Smooth muscle cell (in vitro differentiated cells): ENCODE results near the gene BDH1. TPM values are rescaled to one million over a fixed set of nuclear protein-coding genes. Genes with fewer than 3 reads are reported as not detected.

Experiments used
- DNase-seq: peaks from one replicate; lab custom pipeline; 2025; ENCODE audit not compliant: unreplicated experiment; lab: John Stamatoyannopoulos, UW
- H2AFZ ChIP-seq: fragments of 200-600 bp; sonication (generic); 2 replicates; pipeline ENCODE4 v1.6.0; 2016; ENCODE audit warnings: antibody characterized with exemption, low read depth, mild to moderate bottlenecking
- H3F3A ChIP-seq: fragments of 200-600 bp; sonication (generic); 2 replicates; pipeline ENCODE4 v1.6.0; 2017; ENCODE audit warnings: antibody characterized with exemption, low read depth
- H3K27ac ChIP-seq: fragments of 200-600 bp; sonication (generic); 2 replicates; pipeline ENCODE4 v1.5.1; 2016; ENCODE audit warnings: low read depth, mild to moderate bottlenecking
- H3K27me3 ChIP-seq: fragments of 200-600 bp; sonication (generic); 2 replicates; pipeline ENCODE4 v1.6.1; 2016; ENCODE audit warnings: low read depth, mild to moderate bottlenecking
- H3K36me3 ChIP-seq: fragments of 200-600 bp; sonication (generic); 2 replicates; pipeline ENCODE4 v1.5.1; 2016; ENCODE audit warnings: low read depth
- H3K4me1 ChIP-seq: fragments of 200-600 bp; sonication (generic); 2 replicates; pipeline ENCODE4 v1.5.1; 2016; ENCODE audit warnings: low read depth
- H3K4me2 ChIP-seq: fragments of 200-600 bp; sonication (generic); 2 replicates; pipeline ENCODE4 v1.6.0; 2016; ENCODE audit warnings: mild to moderate bottlenecking
- H3K4me3 ChIP-seq: fragments of 200-600 bp; sonication (generic); 2 replicates; pipeline ENCODE4 v1.5.1; 2016; ENCODE audit warnings: mild to moderate bottlenecking
- H3K79me2 ChIP-seq: fragments of 200-600 bp; sonication (generic); 2 replicates; pipeline ENCODE4 v1.6.0; 2016; ENCODE audit warnings: low read depth, mild to moderate bottlenecking
- H3K9ac ChIP-seq: fragments of 200-600 bp; sonication (generic); 2 replicates; pipeline ENCODE4 v1.6.0; 2016; ENCODE audit warnings: low read depth
- H3K9me3 ChIP-seq: fragments of 200-600 bp; sonication (generic); replicated peaks from 2 replicates; pipeline ENCODE4 v1.5.1; 2016; ENCODE audit warnings: low read depth
- H4K20me1 ChIP-seq: fragments of 200-600 bp; sonication (generic); 2 replicates; pipeline ENCODE4 v1.6.0; 2016; ENCODE audit warnings: low read depth
- CTCF ChIP-seq: fragments of 200-600 bp; sonication (generic); IDR thresholded peaks from 2 replicates; pipeline ENCODE4 v1.5.1; 2017; ENCODE audit warnings: borderline replicate concordance, mild to moderate bottlenecking, antibody characterized with exemption; ENCODE audit not compliant: insufficient read depth, poor library complexity, severe bottlenecking
- WGBS: methylation state at CpG from one replicate; pipeline ENCODE4 v1.1.7; 2016; ENCODE audit warnings: low lambda C conversion rate; 5-methylcytosine and 5-hydroxymethylcytosine counted together
- polyA plus RNA-seq: library from polyadenylated mRNA; unstranded; fragments of >200 nt; fragmentation: Nextera tagmentation; extraction: Ambion mirVana; gene quantifications from 2 replicates; pipeline ENCODE4 v1.2.1, GENCODE V29; 2016
- total RNA-seq: library from RNA; depleted of rRNA; stranded (reverse); fragments of >200 nt; gene quantifications from 2 replicates; pipeline ENCODE4 v1.2.3, GENCODE V29; 2014

The BDH1 gene
- total and polyA plus RNA-seq, 2 experiments from 2014 or later, result 4.0 to 7.2 TPM

GRCh38 chr3:197466586-197467399 is 89.0 kb downstream of the BDH1 start:
- DNase-seq, result no peak
- Histone ChIP-seq H3K4me1 (peaks cover 23% of the 10 kb centered on the region), H2AFZ (peak overlapping the region; percentile 67), H3K9ac (peak overlapping the region; percentile 6), H3K36me3 (no peaks in the 10 kb centered on the region), H3K4me3 (peak overlapping the region; percentile 25), H3K27me3 (no peaks in the 10 kb centered on the region), H3K79me2 (no peaks in the 10 kb centered on the region), H4K20me1 (no peaks in the 10 kb centered on the region), H3F3A (peaks cover 3% of the 10 kb centered on the region), H3K27ac (peak overlapping the region; percentile 70), H3K9me3 (no peaks in the 10 kb centered on the region), H3K4me2 (peak overlapping the region; percentile 77)
- 6% methylated on average over 7 of the region's 7 CpGs for WGBS
- TF ChIP-seq CTCF, result no peak

- no peaks in the 10 kb centered on the region for H3K36me3 ChIP-seq
- H3K4me3 ChIP-seq, result no peak overlapping the region
- H3F3A ChIP-seq, result peaks cover 3% of the 10 kb centered on the region
- H3K4me2 ChIP-seq, result peak overlapping the region; percentile 77
- no peak for DNase-seq
- H3K79me2 ChIP-seq, result no peaks in the 10 kb centered on the region
- H3K9ac ChIP-seq, result peak overlapping the region; percentile 6
- no peak for TF ChIP-seq CTCF
- peak overlapping the region; percentile 70 for H3K27ac ChIP-seq
- WGBS, result 63% methylated on average over 3 of the region's 3 CpGs
- H3K9me3 ChIP-seq, result no peaks in the 10 kb centered on the region
- H3K4me1 ChIP-seq, result peaks cover 23% of the 10 kb centered on the region
- H3K27me3 ChIP-seq, result no peaks in the 10 kb centered on the region
- no peaks in the 10 kb centered on the region for H4K20me1 ChIP-seq
- H2AFZ ChIP-seq, result no peak overlapping the region
Measured at GRCh38 chr3:197465996-197466549, 89.7 kb downstream of the BDH1 start.

- no peak for TF ChIP-seq CTCF
- DNase-seq, result no peak
- peaks cover 23% of the 10 kb centered on the region for H3K4me1 ChIP-seq
- H3K79me2 ChIP-seq, result no peaks in the 10 kb centered on the region
- 55% methylated on average over 13 of the region's 13 CpGs for WGBS
- no peaks in the 10 kb centered on the region for H3K27me3 ChIP-seq
- H3K4me2 ChIP-seq, result no peak overlapping the region
- H3K27ac ChIP-seq, result no peak overlapping the region
- H2AFZ ChIP-seq, result peak overlapping the region; percentile 1
- no peak overlapping the region for H3K4me3 ChIP-seq
- peaks cover 3% of the 10 kb centered on the region for H3F3A ChIP-seq
- no peaks in the 10 kb centered on the region for H3K36me3 ChIP-seq
- H3K9ac ChIP-seq, result no peak overlapping the region
- no peaks in the 10 kb centered on the region for H3K9me3 ChIP-seq
- H4K20me1 ChIP-seq, result no peaks in the 10 kb centered on the region
Measured at GRCh38 chr3:197465197-197465995, 90.4 kb downstream of the BDH1 start.
